Sigmoid colon (tissue), 7 donors: ENCODE results near the gene PEAK1. TPM values are rescaled to one million over a fixed set of nuclear protein-coding genes. Genes with fewer than 3 reads are reported as not detected.

Experiments
- DNase-seq: peaks from one replicate; pipeline ENCODE4 v3.0.0-alpha.2; 2019
- H3K27ac ChIP-seq, 4 donors: fragments of 200-600 bp; sonication (generic); one replicate each; pipeline ENCODE4 v1.5.1; 2016 to 2019; ENCODE audit warnings: mild to moderate bottlenecking in 1 of 4
- H3K27me3 ChIP-seq, 3 donors: fragments of 200-600 bp; sonication (generic); one replicate each; pipeline ENCODE4 v1.5.1; 2019; ENCODE audit warnings: mild to moderate bottlenecking in 1 of 3
- H3K36me3 ChIP-seq, 4 donors: fragments of 200-600 bp; sonication (generic); one replicate each; pipeline ENCODE4 v1.5.1; 2016 to 2019
- H3K4me1 ChIP-seq, 4 donors: fragments of 200-600 bp; sonication (generic); one replicate each; pipeline ENCODE4 v1.5.1; 2017 to 2019
- H3K4me3 ChIP-seq, 4 donors: fragments of 200-600 bp; sonication (generic); one replicate each; pipeline ENCODE4 v1.5.1; 2017 to 2019; ENCODE audit warnings: mild to moderate bottlenecking in 2 of 4, moderate library complexity in 1 of 4
- H3K9me3 ChIP-seq, 4 donors: fragments of 200-600 bp in 3 of 4; sonication (generic) in 3 of 4; one replicate each; pipeline versions ENCODE4 v1.5.1 to v1.6.1; 2013 to 2019
- EP300 ChIP-seq, 4 donors: sonication (generic); formaldehyde crosslinking; IDR thresholded peaks; one replicate each; pipeline ENCODE4 v1.6.1; 2017; ENCODE audit warnings: antibody characterized with exemption in 4 of 4
- POLR2A ChIP-seq, 2 donors: fragments of 450-650 bp; IDR thresholded peaks; one replicate each; pipeline ENCODE4 v1.6.1; 2016; ENCODE audit warnings: antibody characterized with exemption in 2 of 2, mild to moderate bottlenecking in 2 of 2, moderate library complexity in 2 of 2
- POLR2AphosphoS5 ChIP-seq, 4 donors: sonication (generic); formaldehyde crosslinking; IDR thresholded peaks; one replicate each; pipeline ENCODE4 v1.6.1; 2017; ENCODE audit warnings: antibody characterized with exemption in 4 of 4
- WGBS, 2 donors: extraction: QIAGEN DNeasy Blood & Tissue Kit; methylation state at CpG; one replicate each; pipeline ENCODE4 v1.1.7; 2013; 5-methylcytosine and 5-hydroxymethylcytosine counted together
- intact Hi-C: fragments of 100-400 bp; cut with DNase I; formaldehyde crosslinking; loops from one replicate; pipeline ENCODE4 v1.15.1; 2023
- polyA plus RNA-seq, 3 donors: library from polyadenylated mRNA; stranded (reverse); fragments of 200-250 nt; gene quantifications; one replicate each; pipeline ENCODE4 v1.2.3, GENCODE V29; 2013
- total RNA-seq, 4 donors: library from RNA; depleted of rRNA; stranded (reverse); fragments of >200 nt; gene quantifications; one replicate each; pipeline ENCODE4 v1.1.0, GENCODE V29; 2016
- TF ChIP-seq, protein P1 (sequence below), 4 experiments: fragments of 450-650 bp in 3 of 4; fragments of 200-600 bp in 1 of 4; IDR thresholded peaks; one replicate each; pipeline ENCODE4 v1.5.1; 2016 to 2019; ENCODE audit warnings: antibody characterized with exemption in 4 of 4, mild to moderate bottlenecking in 3 of 4, moderate library complexity in 2 of 4
- donor health status: healthy with polysubstance abuse.
- donor health status: Bipolar disorder and iron deficiency.
- donor health status: healthy.

Gene PEAK1
- total and polyA plus RNA-seq, 7 donors: 3.5 to 59.8 (median 29.3) TPM

DNA sequence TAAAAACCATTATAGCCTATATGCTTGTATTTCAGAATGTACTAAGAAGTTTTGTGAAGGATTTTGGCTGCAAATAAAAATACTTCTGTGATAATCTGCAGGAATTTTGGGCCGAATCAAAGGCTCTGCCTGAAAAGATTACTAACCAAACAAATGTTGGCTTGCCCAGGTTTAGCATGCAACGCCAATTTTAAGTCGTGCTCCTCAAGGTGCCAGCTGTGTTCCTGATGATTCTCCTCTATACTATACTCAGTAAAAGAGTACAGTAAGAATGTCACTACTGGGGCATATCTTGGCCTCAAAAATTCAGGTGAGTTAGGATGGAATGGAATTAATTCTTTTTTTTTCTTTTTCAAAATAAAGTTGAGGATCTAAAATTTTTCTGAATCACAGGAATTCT, 198.2 kb downstream of the PEAK1 start:
- intact Hi-C loops: no loop called here
- Histone ChIP-seq H3K36me3 (no peaks in the 10 kb centered on the region), H3K9me3 (no peaks in the 10 kb centered on the region), H3K27me3 (no peaks in the 10 kb centered on the region), H3K4me3 (no peak overlapping the region), H3K27ac (no peak overlapping the region), H3K4me1 (no peaks in the 10 kb centered on the region)
- no peak for DNase-seq
- WGBS, 2 donors: 93% methylated on average over 3 of the region's 3 CpGs
- TF ChIP-seq POLR2AphosphoS5 (IDR thresholded peaks at IDR 0.05): no peak
- TF ChIP-seq, protein P1, sequence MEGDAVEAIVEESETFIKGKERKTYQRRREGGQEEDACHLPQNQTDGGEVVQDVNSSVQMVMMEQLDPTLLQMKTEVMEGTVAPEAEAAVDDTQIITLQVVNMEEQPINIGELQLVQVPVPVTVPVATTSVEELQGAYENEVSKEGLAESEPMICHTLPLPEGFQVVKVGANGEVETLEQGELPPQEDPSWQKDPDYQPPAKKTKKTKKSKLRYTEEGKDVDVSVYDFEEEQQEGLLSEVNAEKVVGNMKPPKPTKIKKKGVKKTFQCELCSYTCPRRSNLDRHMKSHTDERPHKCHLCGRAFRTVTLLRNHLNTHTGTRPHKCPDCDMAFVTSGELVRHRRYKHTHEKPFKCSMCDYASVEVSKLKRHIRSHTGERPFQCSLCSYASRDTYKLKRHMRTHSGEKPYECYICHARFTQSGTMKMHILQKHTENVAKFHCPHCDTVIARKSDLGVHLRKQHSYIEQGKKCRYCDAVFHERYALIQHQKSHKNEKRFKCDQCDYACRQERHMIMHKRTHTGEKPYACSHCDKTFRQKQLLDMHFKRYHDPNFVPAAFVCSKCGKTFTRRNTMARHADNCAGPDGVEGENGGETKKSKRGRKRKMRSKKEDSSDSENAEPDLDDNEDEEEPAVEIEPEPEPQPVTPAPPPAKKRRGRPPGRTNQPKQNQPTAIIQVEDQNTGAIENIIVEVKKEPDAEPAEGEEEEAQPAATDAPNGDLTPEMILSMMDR (IDR thresholded peaks at IDR 0.05): no peak
- no peak for TF ChIP-seq POLR2A (IDR thresholded peaks at IDR 0.05)
- no peak for TF ChIP-seq EP300 (IDR thresholded peaks at IDR 0.05)

DNA sequence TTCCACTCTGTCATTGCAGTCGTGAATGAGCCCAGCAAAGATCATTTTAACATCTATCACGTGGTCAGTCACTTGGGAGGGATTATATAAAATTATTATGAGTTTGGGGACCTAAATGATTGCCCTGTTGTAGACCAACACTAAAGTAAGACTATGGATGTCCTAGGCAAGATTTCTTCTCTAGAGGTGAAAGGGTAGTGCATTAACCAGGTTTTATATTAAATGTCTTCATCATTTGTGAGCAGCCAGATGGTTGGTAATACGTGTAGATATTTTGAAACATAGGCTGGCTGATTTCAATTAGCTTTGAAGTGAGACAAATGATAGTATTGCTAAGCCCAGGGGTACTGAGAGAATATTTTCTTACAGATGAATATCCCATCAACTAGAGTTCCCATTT, 198.7 kb downstream of the PEAK1 start:
- no peak for TF ChIP-seq POLR2AphosphoS5 (IDR thresholded peaks at IDR 0.05)
- no peak for TF ChIP-seq POLR2A (IDR thresholded peaks at IDR 0.05)
- TF ChIP-seq EP300 (IDR thresholded peaks at IDR 0.05): no peak
- TF ChIP-seq, protein P1 (IDR thresholded peaks at IDR 0.05): no peak
- Histone ChIP-seq H3K4me3 (no peak overlapping the region), H3K4me1 (no peaks in the 10 kb centered on the region), H3K27me3 (no peaks in the 10 kb centered on the region), H3K9me3 (no peaks in the 10 kb centered on the region), H3K36me3 (no peaks in the 10 kb centered on the region), H3K27ac (no peak overlapping the region)
- DNase-seq: no peak
- WGBS, 2 donors: 87 to 90% methylated on average over 3 of the region's 3 CpGs
- intact Hi-C loops: no loop called here

DNA sequence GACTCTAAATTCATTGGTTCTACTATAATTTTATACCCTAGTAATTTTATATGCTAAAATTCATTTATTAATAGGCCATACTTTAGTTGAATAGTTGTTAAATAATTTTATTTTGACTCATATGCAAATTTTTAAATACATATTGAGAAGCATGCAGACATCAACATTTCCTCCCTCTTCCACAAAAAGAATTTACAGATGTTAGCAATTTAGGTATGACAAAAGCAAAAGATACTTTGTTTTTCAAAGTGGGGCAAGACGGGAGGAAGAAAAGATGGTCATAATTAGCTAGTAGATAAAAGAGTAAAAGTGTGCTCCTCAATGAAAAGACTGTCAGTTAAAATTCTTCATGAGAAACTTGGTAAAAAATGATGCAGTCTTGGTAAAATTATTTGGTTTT, 200.1 kb downstream of the PEAK1 start:
- DNase-seq: no peak
- Histone ChIP-seq H3K36me3 (no peaks in the 10 kb centered on the region), H3K4me1 (no peaks in the 10 kb centered on the region), H3K27me3 (no peaks in the 10 kb centered on the region), H3K4me3 (no peak overlapping the region), H3K27ac (no peak overlapping the region), H3K9me3 (no peaks in the 10 kb centered on the region)
- intact Hi-C loops: no loop called here
- WGBS, 2 donors: 93 to 95% methylated on average over 1 of the region's 1 CpG
- TF ChIP-seq POLR2AphosphoS5 (IDR thresholded peaks at IDR 0.05) (no peak), POLR2A (IDR thresholded peaks at IDR 0.05) (no peak), EP300 (IDR thresholded peaks at IDR 0.05) (no peak)
- TF ChIP-seq, protein P1 (IDR thresholded peaks at IDR 0.05): no peak

DNA sequence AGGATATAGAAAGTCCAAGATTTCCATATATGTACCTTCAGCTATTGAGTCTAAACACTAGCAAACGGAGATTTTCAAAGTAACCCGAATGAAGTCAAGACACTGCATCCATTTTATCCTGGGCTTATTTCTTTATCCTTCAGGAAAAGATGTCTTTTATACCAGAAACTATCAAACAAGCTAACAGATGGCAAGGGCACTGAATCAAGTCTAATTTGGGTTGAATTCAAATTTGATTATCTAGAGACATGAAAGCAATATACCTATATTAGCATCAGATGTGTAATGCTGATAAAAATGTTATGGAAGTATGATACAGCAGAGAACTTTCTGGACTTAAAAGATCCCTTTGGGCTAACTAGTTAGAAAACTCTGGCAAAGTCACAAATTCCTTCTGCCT, 210.7 kb downstream of the PEAK1 start:
- 94 to 97% methylated on average over 2 of the region's 2 CpGs for WGBS, 2 donors
- no peaks in the 10 kb centered on the region for H3K9me3 ChIP-seq
- no peak overlapping the region for H3K27ac ChIP-seq
- H3K4me1 ChIP-seq: no peaks in the 10 kb centered on the region
- intact Hi-C loops: no loop called here
- no peak overlapping the region for H3K4me3 ChIP-seq
- no peak for DNase-seq
- H3K36me3 ChIP-seq: peaks cover 0 to 5% (median 0%) of the 10 kb centered on the region in 4 donors
- TF ChIP-seq POLR2A (IDR thresholded peaks at IDR 0.05) (no peak), POLR2AphosphoS5 (IDR thresholded peaks at IDR 0.05) (no peak), EP300 (IDR thresholded peaks at IDR 0.05) (no peak)
- TF ChIP-seq, protein P1 (IDR thresholded peaks at IDR 0.05): no peak
- no peaks in the 10 kb centered on the region for H3K27me3 ChIP-seq

DNA sequence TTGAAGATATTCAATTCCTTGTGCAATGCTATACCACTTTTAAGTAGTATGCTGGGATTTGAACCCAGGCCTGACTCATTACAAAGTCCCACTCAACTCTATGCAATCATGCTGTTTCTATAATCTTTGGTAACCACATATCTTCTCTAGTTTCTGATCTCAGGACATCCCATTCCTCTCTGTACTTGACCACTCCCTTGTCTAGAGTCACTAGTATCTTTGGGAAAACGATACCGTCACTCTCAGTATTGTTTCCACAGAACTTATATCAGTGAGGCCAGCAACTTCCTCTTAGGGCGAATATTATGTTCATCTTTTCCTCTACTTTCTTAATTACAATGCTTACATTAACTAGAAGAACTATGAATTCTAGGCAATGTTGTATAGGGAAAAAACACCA, 211.7 kb downstream of the PEAK1 start:
- Histone ChIP-seq H3K4me1 (no peaks in the 10 kb centered on the region), H3K9me3 (no peaks in the 10 kb centered on the region), H3K27me3 (no peaks in the 10 kb centered on the region), H3K4me3 (no peak overlapping the region), H3K36me3 (peaks cover 0 to 5% (median 0%) of the 10 kb centered on the region in 4 donors), H3K27ac (no peak overlapping the region)
- intact Hi-C loops: no loop called here
- 89 to 95% methylated on average over 3 of the region's 3 CpGs for WGBS, 2 donors
- TF ChIP-seq EP300 (IDR thresholded peaks at IDR 0.05): no peak
- no peak for DNase-seq
